Loucy (cell line): ENCODE data around the gene CCDC201.

Experiments
- EZH2phosphoT487 ChIP-seq: fragments of 200-600 bp; IDR thresholded peaks from 2 replicates; pipeline ENCODE4 v1.6.1; 2018; ENCODE audit warnings: antibody characterized with exemption, mild to moderate bottlenecking, moderate library complexity, borderline replicate concordance
- TF ChIP-seq, protein P1 (sequence below): fragments of 200-600 bp; sonication (generic); conservative IDR thresholded peaks from 2 replicates; pipeline ENCODE4 v1.5.1; 2014; ENCODE audit warnings: mild to moderate bottlenecking, antibody characterized with exemption, low read length

- TF ChIP-seq, protein P1, sequence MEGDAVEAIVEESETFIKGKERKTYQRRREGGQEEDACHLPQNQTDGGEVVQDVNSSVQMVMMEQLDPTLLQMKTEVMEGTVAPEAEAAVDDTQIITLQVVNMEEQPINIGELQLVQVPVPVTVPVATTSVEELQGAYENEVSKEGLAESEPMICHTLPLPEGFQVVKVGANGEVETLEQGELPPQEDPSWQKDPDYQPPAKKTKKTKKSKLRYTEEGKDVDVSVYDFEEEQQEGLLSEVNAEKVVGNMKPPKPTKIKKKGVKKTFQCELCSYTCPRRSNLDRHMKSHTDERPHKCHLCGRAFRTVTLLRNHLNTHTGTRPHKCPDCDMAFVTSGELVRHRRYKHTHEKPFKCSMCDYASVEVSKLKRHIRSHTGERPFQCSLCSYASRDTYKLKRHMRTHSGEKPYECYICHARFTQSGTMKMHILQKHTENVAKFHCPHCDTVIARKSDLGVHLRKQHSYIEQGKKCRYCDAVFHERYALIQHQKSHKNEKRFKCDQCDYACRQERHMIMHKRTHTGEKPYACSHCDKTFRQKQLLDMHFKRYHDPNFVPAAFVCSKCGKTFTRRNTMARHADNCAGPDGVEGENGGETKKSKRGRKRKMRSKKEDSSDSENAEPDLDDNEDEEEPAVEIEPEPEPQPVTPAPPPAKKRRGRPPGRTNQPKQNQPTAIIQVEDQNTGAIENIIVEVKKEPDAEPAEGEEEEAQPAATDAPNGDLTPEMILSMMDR: no peak
- no peak for TF ChIP-seq EZH2phosphoT487
These were observed 11.3 kb upstream of the CCDC201 start for GRCh38 chr7:45884136-45884535.
